ENCODE results near the gene DTNB. TPM values are rescaled to one million over a fixed set of nuclear protein-coding genes. Genes with fewer than 3 reads are reported as not detected.

Gene DTNB
- total and polyA plus RNA-seq, 2 donors (not counting 3 experiments of a cell fraction or from before 2014, with no cell fraction given) = 11.5 to 17.0 TPM

- H3K4me2 ChIP-seq (ENCODE audit: insufficient read depth, low read length) = no peak overlapping the region
- TF ChIP-seq JUN (IDR thresholded peaks at IDR 0.05; ENCODE audit: borderline replicate concordance, insufficient read depth, insufficient read length, low read depth) (no peak), FOS (IDR thresholded peaks at IDR 0.05; ENCODE audit: borderline replicate concordance, insufficient read depth, low read length) (no peak), GATA2 (IDR thresholded peaks at IDR 0.05; ENCODE audit: insufficient read depth, insufficient read length, low read depth, low read length) (no peak), POLR2A (IDR thresholded peaks at IDR 0.05; ENCODE audit: low read depth, low read length) (no peak), EZH2 (IDR thresholded peaks at IDR 0.05; ENCODE audit: borderline replicate concordance, low read depth, low read length, severe bottlenecking) (no peak), POLR2AphosphoS5 (IDR thresholded peaks at IDR 0.05; ENCODE audit: insufficient read depth, low read depth, low read length) (no peak), MYC (IDR thresholded peaks at IDR 0.05; ENCODE audit: low read depth, low read length) (no peak), CTCF (IDR thresholded peaks at IDR 0.05; ENCODE audit: extremely low read depth in 1 of 2, insufficient read depth in 1 of 2, low read depth in 1 of 2, low read length in 2 of 2) (no peak)
- TF ChIP-seq, protein P1, sequence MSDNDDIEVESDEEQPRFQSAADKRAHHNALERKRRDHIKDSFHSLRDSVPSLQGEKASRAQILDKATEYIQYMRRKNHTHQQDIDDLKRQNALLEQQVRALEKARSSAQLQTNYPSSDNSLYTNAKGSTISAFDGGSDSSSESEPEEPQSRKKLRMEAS (IDR thresholded peaks at IDR 0.05; ENCODE audit: insufficient read depth, insufficient read length) = no peak
- ChIA-PET CTCF (no interaction called here), POLR2A (no interaction called here)
- dilution Hi-C loops (cut with MboI; ENCODE audit: extremely low pct_ligation_motif_present, low sequenced_read_pairs) (no loop called here), intact Hi-C loops (cut with micrococcal nuclease) (no loop called here)
- no peaks in the 10 kb centered on the region for H3K9me1 ChIP-seq (replicated peaks; ENCODE audit: control insufficient read depth, extremely low read depth, insufficient read depth, low read length)
- no peak overlapping the region for H3K9ac ChIP-seq (replicated peaks; ENCODE audit: extremely low read depth, insufficient read depth, low read length)
- no peaks in the 10 kb centered on the region for H4K20me1 ChIP-seq (replicated peaks; ENCODE audit: control insufficient read depth, extremely low read depth, insufficient read depth, low read length)
- no peak overlapping the region for H3K4me3 ChIP-seq (replicated peaks in 1 of 3; ENCODE audit: insufficient read depth in 1 of 3, low read depth in 1 of 3, low read length in 3 of 3)
- peaks cover 4% of the 10 kb centered on the region for H3K4me1 ChIP-seq (ENCODE audit: control insufficient read depth, extremely low read depth, insufficient read depth, low read length)
- no peak overlapping the region for H3K27ac ChIP-seq (ENCODE audit: insufficient read depth, low read depth, low read length)
- H3K79me2 ChIP-seq (ENCODE audit: control insufficient read depth, insufficient read depth, low read length) = no peaks in the 10 kb centered on the region
- H3K27me3 ChIP-seq (ENCODE audit: control insufficient read depth in 2 of 2, insufficient read depth in 2 of 2, low read length in 2 of 2) = peaks cover 0 to 2% of the 10 kb centered on the region in 2 experiments
- no peak overlapping the region for H2AFZ ChIP-seq (ENCODE audit: low read depth, low read length)
- no peaks in the 10 kb centered on the region for H3K9me3 ChIP-seq (replicated peaks; ENCODE audit: control insufficient read depth, insufficient read depth, low read length)
- BruUV-seq (replicated peaks) = no TSS peak
- H3K36me3 ChIP-seq (ENCODE audit: control insufficient read depth in 2 of 2, extremely low read depth in 1 of 2, insufficient read depth in 2 of 2, low read length in 2 of 2) = no peaks in the 10 kb centered on the region
- FAIRE-seq (no peak), DNase-seq (ENCODE audit: low read depth, low spot score) (no peak)
Observed at GRCh38 chr2:25358249-25358815, 315.0 kb downstream of the DTNB start.
